Astrocyte (in vitro differentiated cells and primary cell): ENCODE results near the gene PRSS22. TPM values are rescaled to one million over a fixed set of nuclear protein-coding genes. Genes with fewer than 3 reads are reported as not detected.

ENCODE experiments used
- DNase-seq: peaks from one replicate; pipeline ENCODE4 v3.0.0-alpha.2; 2010; ENCODE audit warnings: low read depth
- FAIRE-seq: peaks from 2 replicates; lab custom pipeline; 2011; peaks lifted over from hg19 to GRCh38; lab: Jason Lieb, UNC
- H2AFZ ChIP-seq: 2 replicates; pipeline ENCODE4 v1.6.0; 2012; ENCODE audit warnings: low read depth, low read length, inconsistent platforms
- H3K27ac ChIP-seq: 2 replicates; pipeline ENCODE4 v1.5.1; 2011; ENCODE audit warnings: low read depth, low read length, inconsistent platforms
- H3K27me3 ChIP-seq: 2 replicates; pipeline ENCODE4 v1.6.0; 2011; ENCODE audit warnings: low read length, inconsistent platforms; ENCODE audit not compliant: insufficient read depth
- H3K36me3 ChIP-seq: 2 replicates; pipeline ENCODE4 v1.5.1; 2011; ENCODE audit warnings: low read length, inconsistent platforms; ENCODE audit not compliant: insufficient read depth
- H3K4me1 ChIP-seq: 2 replicates; pipeline ENCODE4 v1.5.1; 2011; ENCODE audit warnings: low read length, inconsistent platforms; ENCODE audit not compliant: insufficient read depth
- H3K4me2 ChIP-seq: 2 replicates; pipeline ENCODE4 v1.6.0; 2012; ENCODE audit warnings: low read length, inconsistent platforms
- H3K4me3 ChIP-seq: 2 replicates; pipeline ENCODE4 v1.5.1; 2011; ENCODE audit warnings: low read depth, mild to moderate bottlenecking, low read length, inconsistent platforms; ENCODE audit not compliant: insufficient read depth
- H3K79me2 ChIP-seq: 2 replicates; pipeline ENCODE4 v1.6.0; 2012; ENCODE audit warnings: mild to moderate bottlenecking, low read length, inconsistent platforms; ENCODE audit not compliant: insufficient read depth
- H3K9ac ChIP-seq: 2 replicates; pipeline ENCODE4 v1.6.0; 2012; ENCODE audit warnings: mild to moderate bottlenecking, low read length, inconsistent platforms
- H3K9me3 ChIP-seq: 2 replicates; pipeline ENCODE4 v1.5.1; 2012; ENCODE audit warnings: low read depth, mild to moderate bottlenecking, low read length, inconsistent platforms; ENCODE audit not compliant: insufficient read depth
- H4K20me1 ChIP-seq: 2 replicates; pipeline ENCODE4 v1.6.0; 2012; ENCODE audit warnings: low read length, inconsistent platforms; ENCODE audit not compliant: insufficient read depth
- H3K27ac Mint-ChIP-seq: one replicate; pipeline ENCODE4 v1.8.0; 2021; ENCODE audit warnings: mild to moderate bottlenecking, mixed read lengths; ENCODE audit not compliant: unreplicated experiment
- H3K27me3 Mint-ChIP-seq: one replicate; pipeline ENCODE4 v1.8.0; 2021; ENCODE audit warnings: low read depth, mixed read lengths; ENCODE audit not compliant: unreplicated experiment
- H3K36me3 Mint-ChIP-seq: one replicate; pipeline ENCODE4 v1.8.0; 2021; ENCODE audit warnings: low read depth, mixed read lengths; ENCODE audit not compliant: unreplicated experiment
- H3K4me1 Mint-ChIP-seq: one replicate; pipeline ENCODE4 v1.8.0; 2021; ENCODE audit warnings: low read depth, mixed read lengths; ENCODE audit not compliant: unreplicated experiment
- H3K4me3 Mint-ChIP-seq: one replicate; pipeline ENCODE4 v1.8.0; 2021; ENCODE audit warnings: mild to moderate bottlenecking, moderate library complexity, mixed read lengths; ENCODE audit not compliant: unreplicated experiment
- H3K9me3 Mint-ChIP-seq: one replicate; pipeline ENCODE4 v1.8.0; 2021; ENCODE audit warnings: mild to moderate bottlenecking, mixed read lengths; ENCODE audit not compliant: unreplicated experiment
- EZH2 ChIP-seq: IDR thresholded peaks from 2 replicates; pipeline ENCODE4 v1.6.1; 2012; ENCODE audit warnings: mild to moderate bottlenecking, low read length, inconsistent platforms; ENCODE audit not compliant: insufficient read depth
- total RNA-seq: library from RNA; stranded (reverse); gene quantifications from 2 replicates; pipeline ENCODE4 v1.2.1, GENCODE V29; 2021
- TF ChIP-seq, protein P1 (sequence below): IDR thresholded peaks from 2 replicates; pipeline ENCODE4 v1.5.1; 2011; ENCODE audit warnings: low read depth, mild to moderate bottlenecking, inconsistent platforms, low read length, moderate library complexity; ENCODE audit not compliant: insufficient read depth

Gene PRSS22
- total RNA-seq, 1 donor from 2014 or later: 1.5 TPM

DNA sequence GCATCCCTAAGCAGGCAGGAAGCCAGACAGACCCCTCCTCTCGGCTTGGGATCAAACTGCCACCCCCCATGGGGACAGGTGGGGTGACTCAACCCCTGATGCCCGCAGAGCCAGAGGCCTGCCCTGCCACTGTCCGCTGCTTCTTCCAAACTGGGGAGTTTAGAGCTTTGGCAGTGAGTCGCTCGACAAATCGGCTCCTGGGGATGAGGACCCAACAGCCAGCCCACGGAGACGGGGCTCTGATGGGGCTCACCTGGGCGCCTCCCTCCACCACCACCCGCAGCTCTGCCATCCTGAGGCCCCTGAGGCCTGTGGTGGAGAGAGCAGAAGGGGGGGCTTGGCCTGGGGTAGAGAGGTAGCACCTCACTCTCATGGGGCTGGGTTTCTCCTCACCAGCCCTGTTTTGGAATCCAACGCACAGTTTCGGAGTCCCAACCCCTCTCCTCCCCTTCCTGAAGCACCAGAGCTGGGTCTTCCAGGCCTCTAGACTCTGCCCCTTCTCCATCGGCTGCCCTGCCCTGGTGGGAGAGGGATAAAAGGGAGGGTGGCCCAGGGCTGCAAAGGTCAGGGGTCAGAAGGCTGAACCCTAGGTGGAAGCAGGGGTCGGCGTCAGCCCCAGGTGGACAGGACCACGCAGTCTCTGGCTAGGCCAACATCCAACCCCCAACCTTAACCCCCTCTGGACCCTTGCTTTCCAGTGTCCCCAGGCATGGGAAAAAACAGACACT, 5.8 kb downstream of the PRSS22 start:
- H3K4me3 Mint-ChIP-seq: no peak overlapping the region
- no peaks in the 10 kb centered on the region for H4K20me1 ChIP-seq
- no peak overlapping the region for H3K27ac ChIP-seq
- H3K27ac Mint-ChIP-seq: no peak overlapping the region
- peaks cover 3% of the 10 kb centered on the region for H3K4me1 Mint-ChIP-seq
- H3K4me3 ChIP-seq: no peak overlapping the region
- H3K36me3 ChIP-seq: no peaks in the 10 kb centered on the region
- H3K4me2 ChIP-seq: no peak overlapping the region
- DNase-seq (no peak), FAIRE-seq (no peak)
- H3K79me2 ChIP-seq: no peaks in the 10 kb centered on the region
- peaks cover 9% of the 10 kb centered on the region for H3K27me3 Mint-ChIP-seq
- H3K9me3 ChIP-seq: no peaks in the 10 kb centered on the region
- no peak overlapping the region for H2AFZ ChIP-seq
- peaks cover 5% of the 10 kb centered on the region for H3K9me3 Mint-ChIP-seq
- peaks cover 6% of the 10 kb centered on the region for H3K27me3 ChIP-seq
- H3K4me1 ChIP-seq: peaks cover 3% of the 10 kb centered on the region
- H3K9ac ChIP-seq: no peak overlapping the region
- TF ChIP-seq, protein P1, sequence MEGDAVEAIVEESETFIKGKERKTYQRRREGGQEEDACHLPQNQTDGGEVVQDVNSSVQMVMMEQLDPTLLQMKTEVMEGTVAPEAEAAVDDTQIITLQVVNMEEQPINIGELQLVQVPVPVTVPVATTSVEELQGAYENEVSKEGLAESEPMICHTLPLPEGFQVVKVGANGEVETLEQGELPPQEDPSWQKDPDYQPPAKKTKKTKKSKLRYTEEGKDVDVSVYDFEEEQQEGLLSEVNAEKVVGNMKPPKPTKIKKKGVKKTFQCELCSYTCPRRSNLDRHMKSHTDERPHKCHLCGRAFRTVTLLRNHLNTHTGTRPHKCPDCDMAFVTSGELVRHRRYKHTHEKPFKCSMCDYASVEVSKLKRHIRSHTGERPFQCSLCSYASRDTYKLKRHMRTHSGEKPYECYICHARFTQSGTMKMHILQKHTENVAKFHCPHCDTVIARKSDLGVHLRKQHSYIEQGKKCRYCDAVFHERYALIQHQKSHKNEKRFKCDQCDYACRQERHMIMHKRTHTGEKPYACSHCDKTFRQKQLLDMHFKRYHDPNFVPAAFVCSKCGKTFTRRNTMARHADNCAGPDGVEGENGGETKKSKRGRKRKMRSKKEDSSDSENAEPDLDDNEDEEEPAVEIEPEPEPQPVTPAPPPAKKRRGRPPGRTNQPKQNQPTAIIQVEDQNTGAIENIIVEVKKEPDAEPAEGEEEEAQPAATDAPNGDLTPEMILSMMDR: no peak
- TF ChIP-seq EZH2: no peak
- no peaks in the 10 kb centered on the region for H3K36me3 Mint-ChIP-seq

DNA sequence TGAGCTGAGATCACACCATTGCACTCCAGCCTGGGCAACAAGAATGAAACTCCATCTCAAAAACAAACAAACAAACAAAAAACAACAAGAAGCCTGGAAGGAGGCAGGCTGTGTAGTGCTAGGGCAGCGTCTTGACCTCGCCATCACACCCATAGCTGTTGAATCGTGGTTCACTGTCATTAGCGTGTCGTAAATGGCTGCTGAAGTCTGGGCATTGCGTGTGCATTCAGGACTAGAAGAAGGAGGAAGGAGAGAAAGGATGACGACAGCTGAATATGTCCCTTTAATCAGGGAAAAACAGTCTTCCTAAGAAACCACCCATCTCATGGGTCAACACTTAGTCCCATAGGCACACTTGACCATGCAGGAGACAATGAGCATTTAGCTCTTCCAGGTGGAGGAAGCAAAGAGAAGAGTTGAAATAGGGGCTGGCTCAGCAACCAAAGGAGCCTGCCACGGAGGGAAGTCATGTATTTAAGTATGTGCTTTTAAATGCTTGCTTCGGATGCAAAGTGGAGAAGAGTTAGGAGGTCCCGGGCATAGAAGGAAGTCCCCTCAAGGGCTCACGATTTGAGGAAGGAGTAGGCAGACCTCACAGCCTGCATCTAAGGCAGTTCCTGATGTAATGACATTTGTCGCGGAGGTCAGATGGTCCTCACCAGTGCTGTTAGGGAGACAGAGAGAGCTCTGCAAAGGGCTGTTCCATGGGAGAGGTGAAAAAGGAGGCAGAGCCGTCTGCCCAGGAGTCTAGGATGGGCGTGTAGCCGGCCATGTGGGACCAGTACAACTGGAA, 8.8 kb downstream of the PRSS22 start:
- Histone ChIP-seq H3K36me3 (no peaks in the 10 kb centered on the region), H4K20me1 (no peaks in the 10 kb centered on the region), H2AFZ (no peak overlapping the region), H3K27me3 (peaks cover 6% of the 10 kb centered on the region), H3K4me3 (no peak overlapping the region), H3K4me2 (no peak overlapping the region), H3K4me1 (peaks cover 12% of the 10 kb centered on the region), H3K9ac (no peak overlapping the region), H3K79me2 (no peaks in the 10 kb centered on the region), H3K27ac (no peak overlapping the region), H3K9me3 (no peaks in the 10 kb centered on the region)
- Mint-ChIP-seq H3K27me3 (peaks cover 9% of the 10 kb centered on the region), H3K27ac (no peak overlapping the region), H3K9me3 (no peaks in the 10 kb centered on the region), H3K4me3 (no peak overlapping the region), H3K4me1 (peaks cover 11% of the 10 kb centered on the region), H3K36me3 (no peaks in the 10 kb centered on the region)
- TF ChIP-seq, protein P1: no peak
- TF ChIP-seq EZH2: no peak
- FAIRE-seq (no peak), DNase-seq (no peak)
